ENCODE data around the gene EMP2.

GRCh38 chr16:10485698-10486382 lies 94.6 kb downstream of the EMP2 start:
- TF ChIP-seq FOXP2 (optimal IDR thresholded peaks at IDR 0.05; ENCODE audit: borderline replicate concordance, extremely low read depth, extremely low read length, insufficient read depth) (no peak), POLR2AphosphoS5 (IDR thresholded peaks at IDR 0.05; ENCODE audit: low read depth, low read length) (no peak)

Data from PFSK-1 (cell line).